ENCODE results near the gene OR7G1.
"Not testable (repeated sequence)": the region's sequence is repeated elsewhere in the genome, so short reads cannot be mapped to it uniquely, and the experiment has no call there.

Gene OR7G1

GRCh38 chr19:9073806-9074205 lies 41.8 kb downstream of the OR7G1 start:
- TF ChIP-seq, protein P1, sequence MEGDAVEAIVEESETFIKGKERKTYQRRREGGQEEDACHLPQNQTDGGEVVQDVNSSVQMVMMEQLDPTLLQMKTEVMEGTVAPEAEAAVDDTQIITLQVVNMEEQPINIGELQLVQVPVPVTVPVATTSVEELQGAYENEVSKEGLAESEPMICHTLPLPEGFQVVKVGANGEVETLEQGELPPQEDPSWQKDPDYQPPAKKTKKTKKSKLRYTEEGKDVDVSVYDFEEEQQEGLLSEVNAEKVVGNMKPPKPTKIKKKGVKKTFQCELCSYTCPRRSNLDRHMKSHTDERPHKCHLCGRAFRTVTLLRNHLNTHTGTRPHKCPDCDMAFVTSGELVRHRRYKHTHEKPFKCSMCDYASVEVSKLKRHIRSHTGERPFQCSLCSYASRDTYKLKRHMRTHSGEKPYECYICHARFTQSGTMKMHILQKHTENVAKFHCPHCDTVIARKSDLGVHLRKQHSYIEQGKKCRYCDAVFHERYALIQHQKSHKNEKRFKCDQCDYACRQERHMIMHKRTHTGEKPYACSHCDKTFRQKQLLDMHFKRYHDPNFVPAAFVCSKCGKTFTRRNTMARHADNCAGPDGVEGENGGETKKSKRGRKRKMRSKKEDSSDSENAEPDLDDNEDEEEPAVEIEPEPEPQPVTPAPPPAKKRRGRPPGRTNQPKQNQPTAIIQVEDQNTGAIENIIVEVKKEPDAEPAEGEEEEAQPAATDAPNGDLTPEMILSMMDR (IDR thresholded peaks at IDR 0.05; ENCODE audit: control extremely low read depth, extremely low read depth, low read depth, missing control alignments) = no peak
- ChIA-PET CTCF (no interaction called here), POLR2A (no interaction called here)
- DNase-seq (ENCODE audit: extremely low spot score) = no peak

DNA sequence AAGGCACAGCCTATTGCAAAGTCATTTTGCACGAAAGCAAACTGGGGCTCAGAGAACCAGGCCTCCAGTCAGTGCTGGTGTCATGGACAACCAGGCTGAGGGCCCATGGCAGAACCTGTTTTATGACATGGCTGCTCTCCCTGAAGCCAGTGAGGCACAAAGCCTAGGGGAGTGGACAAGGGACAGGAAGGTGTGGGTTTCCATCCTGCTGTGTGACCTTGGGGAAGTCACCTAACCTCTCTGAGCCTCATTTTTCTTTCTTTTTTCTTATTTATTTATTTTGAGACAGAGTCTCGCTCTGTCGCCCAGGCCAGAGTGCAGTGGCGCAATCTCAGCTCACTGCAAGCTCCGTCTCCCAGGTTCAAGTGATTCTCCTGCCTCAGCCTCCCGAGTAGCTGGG lies 43.8 kb downstream of the OR7G1 start:
- POLR2A ChIA-PET; CTCF ChIA-PET; DNase-seq (ENCODE audit: extremely low spot score): not testable (repeated sequence)

GRCh38 chr19:9070066-9070465 lies 45.5 kb downstream of the OR7G1 start:
- no peak for DNase-seq (ENCODE audit: extremely low spot score)
- TF ChIP-seq, protein P1 (IDR thresholded peaks at IDR 0.05; ENCODE audit: control extremely low read depth, extremely low read depth, low read depth, missing control alignments) = no peak
- ChIA-PET POLR2A (no interaction called here), CTCF (no interaction called here)

DNA sequence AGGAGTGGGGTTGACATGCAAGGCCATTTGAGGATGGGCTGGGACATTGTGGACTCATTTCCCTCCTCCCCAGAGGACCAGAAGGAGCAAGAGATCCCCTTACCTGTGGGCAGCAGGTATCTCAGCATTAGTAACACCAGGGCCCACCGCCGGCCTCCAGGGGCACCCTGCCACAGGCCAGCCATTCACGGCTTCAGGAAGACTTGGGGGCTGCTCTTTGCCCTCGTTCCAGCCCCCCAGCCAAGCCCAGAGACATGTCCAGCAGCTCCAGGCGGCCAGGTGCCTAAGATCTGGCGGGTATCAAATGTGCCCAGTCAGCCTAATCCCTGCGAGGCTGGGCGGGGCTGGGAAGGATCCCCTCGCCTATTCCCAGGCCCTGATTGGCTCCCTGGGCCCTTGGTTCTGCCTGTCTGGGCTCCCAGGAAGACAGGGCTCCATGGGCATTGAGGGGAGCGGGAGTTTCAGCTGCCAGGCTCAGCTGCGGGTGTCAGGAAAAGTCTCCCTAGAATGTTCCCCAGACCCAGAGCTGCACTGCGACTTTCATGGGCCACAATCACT lies 50.0 kb downstream of the OR7G1 start:
- CTCF ChIA-PET = no interaction called here
- POLR2A ChIA-PET = no interaction called here
- DNase-seq (ENCODE audit: extremely low spot score) = no peak
- TF ChIP-seq, protein P1 (IDR thresholded peaks at IDR 0.05; ENCODE audit: control extremely low read depth, extremely low read depth, low read depth, missing control alignments) = no peak

Data from GM10248 (cell line).